SK-N-SH (cell line): ENCODE results near the gene GUCY1A1. TPM values are rescaled to one million over a fixed set of nuclear protein-coding genes. Genes with fewer than 3 reads are reported as not detected.

Experiments
- CTCF ChIA-PET: fragments of 300-600, 350-600 bp; formaldehyde crosslinking; extraction: SDS; loops from one replicate; lab custom pipeline; 2021; lab: Yijun Ruan, JAX
- POLR2A ChIA-PET: fragments of 350-600 bp; sonication (Branson Sonifier 250); formaldehyde crosslinking; extraction: SDS; loops from one replicate; lab custom pipeline; 2020; ENCODE audit warnings: antibody characterized with exemption, inconsistent platforms; lab: Yijun Ruan, JAX
- DNase-seq: peaks from one replicate; pipeline ENCODE4 v3.0.0; 2012
- H2AFZ ChIP-seq: fragments of 200-600 bp; sonication (generic); 2 replicates; pipeline ENCODE4 v1.8.1; 2016; ENCODE audit warnings: antibody characterized with exemption, mild to moderate bottlenecking, low read depth
- H3F3A ChIP-seq: fragments of 200-600 bp; sonication (generic); replicated peaks from 2 replicates; pipeline ENCODE3; 2016; ENCODE audit warnings: antibody characterized with exemption, mild to moderate bottlenecking; ENCODE audit not compliant: insufficient read depth
- H3K27ac ChIP-seq, 2 experiments: fragments of 200-500 bp in 1 of 2; fragments of 200-600 bp in 1 of 2; sonication (Bioruptor generic) in 1 of 2; sonication (generic), shearing (Covaris generic) in 1 of 2; 2 replicates each; pipeline versions ENCODE4 v1.5.1 to v1.6.1; 2014 to 2016; ENCODE audit warnings: low read depth in 2 of 2, inconsistent platforms in 1 of 2, low read length in 1 of 2, mild to moderate bottlenecking in 1 of 2, mixed read lengths in 1 of 2
- H3K27me3 ChIP-seq: fragments of 200-600 bp; sonication (generic), shearing (Covaris generic); 2 replicates; pipeline ENCODE4 v1.6.1; 2016; ENCODE audit warnings: mixed run types; ENCODE audit not compliant: insufficient read depth
- H3K36me3 ChIP-seq, 2 experiments: fragments of 200-500 bp in 1 of 2; fragments of 200-600 bp in 1 of 2; sonication (Bioruptor generic) in 1 of 2; sonication (generic) in 1 of 2; replicated peaks in 1 of 2; 2 replicates each; pipeline versions ENCODE3 to v1.5.1; 2014 to 2016; ENCODE audit warnings: low read length in 1 of 2, mild to moderate bottlenecking in 1 of 2; ENCODE audit not compliant: insufficient read depth in 2 of 2, control insufficient read depth in 1 of 2
- H3K4me1 ChIP-seq, 2 experiments: fragments of 200-500 bp in 1 of 2; fragments of 200-600 bp in 1 of 2; sonication (Bioruptor generic) in 1 of 2; sonication (generic), shearing (Covaris generic) in 1 of 2; 2 replicates each; pipeline versions ENCODE4 v1.5.1 to v1.6.1; 2014 to 2016; ENCODE audit warnings: low read depth in 1 of 2, low read length in 1 of 2, mixed run types in 1 of 2; ENCODE audit not compliant: insufficient read depth in 2 of 2, control insufficient read depth in 1 of 2
- H3K4me2 ChIP-seq: fragments of 200-600 bp; sonication (generic), shearing (Covaris generic); 2 replicates; pipeline ENCODE4 v1.6.1; 2017; ENCODE audit warnings: mixed run types
- H3K4me3 ChIP-seq, 2 experiments: fragments of 200-500 bp in 1 of 2; fragments of 200-600 bp in 1 of 2; sonication (Bioruptor generic) in 1 of 2; sonication (generic), shearing (Covaris generic) in 1 of 2; 2 replicates each; pipeline versions ENCODE4 v1.5.1 to v1.8.1; 2014 to 2016; ENCODE audit warnings: low read depth in 2 of 2, inconsistent platforms in 1 of 2, low read length in 1 of 2, mild to moderate bottlenecking in 1 of 2, mixed read lengths in 1 of 2, moderate library complexity in 1 of 2
- H3K79me2 ChIP-seq: fragments of 200-600 bp; sonication (generic); 2 replicates; pipeline ENCODE4 v1.8.1; 2017; ENCODE audit warnings: mild to moderate bottlenecking; ENCODE audit not compliant: insufficient read depth
- H3K9ac ChIP-seq: fragments of 200-600 bp; sonication (generic); 2 replicates; pipeline ENCODE4 v1.6.1; 2017; ENCODE audit warnings: mixed run types
- H3K9me2 ChIP-seq: fragments of 200-600 bp; sonication (generic); 2 replicates; pipeline ENCODE4 v1.6.1; 2017; ENCODE audit warnings: mixed run types
- H3K9me3 ChIP-seq: fragments of 200-600 bp; sonication (generic); 2 replicates; pipeline ENCODE4 v1.6.1; 2017; ENCODE audit warnings: mixed run types, mild to moderate bottlenecking, moderate library complexity
- H4K20me1 ChIP-seq: fragments of 200-600 bp; sonication (generic); 2 replicates; pipeline ENCODE4 v1.6.1; 2017; ENCODE audit warnings: mild to moderate bottlenecking, mixed run types; ENCODE audit not compliant: insufficient read depth
- CHD2 ChIP-seq: fragments of 150-350 bp; IDR thresholded peaks from 2 replicates; pipeline ENCODE4 v1.6.1; 2018; ENCODE audit warnings: low read length; ENCODE audit not compliant: partially characterized antibody
- ELF1 ChIP-seq: IDR thresholded peaks from 2 replicates; pipeline ENCODE4 v1.4.0; 2012
- GABPA ChIP-seq: IDR thresholded peaks from 2 replicates; pipeline ENCODE4 v1.4.0; 2012; ENCODE audit warnings: low read depth, mild to moderate bottlenecking
- GATA2 ChIP-seq: sonication (generic); formaldehyde crosslinking; IDR thresholded peaks from 2 replicates; pipeline ENCODE4 v1.5.0; 2020; ENCODE audit warnings: mild to moderate bottlenecking, missing genetic modification reagents
- IRF3 ChIP-seq: fragments of 150-350 bp; IDR thresholded peaks from 2 replicates; pipeline ENCODE4 v1.6.1; 2016; ENCODE audit warnings: mild to moderate bottlenecking, low read depth, low read length
- JUND ChIP-seq: IDR thresholded peaks from 2 replicates; pipeline ENCODE4 v1.4.0; 2012
- MAX ChIP-seq: IDR thresholded peaks from 2 replicates; pipeline ENCODE4 v1.4.0; 2012; ENCODE audit warnings: low read depth
- RCOR1 ChIP-seq: fragments of 150-350 bp; IDR thresholded peaks from 2 replicates; pipeline ENCODE4 v1.6.1; 2017; ENCODE audit warnings: antibody characterized with exemption, low read length
- RXRA ChIP-seq: IDR thresholded peaks from 2 replicates; pipeline ENCODE4 v1.4.0; 2012; ENCODE audit warnings: low read depth, mild to moderate bottlenecking, borderline replicate concordance
- SMC3 ChIP-seq: IDR thresholded peaks from 2 replicates; pipeline ENCODE4 v1.6.1; 2012; ENCODE audit warnings: low read depth, low read length, improper control_type of control experiment
- TCF12 ChIP-seq: IDR thresholded peaks from 2 replicates; pipeline ENCODE4 v1.4.0; 2012
- YY1 ChIP-seq: IDR thresholded peaks from 2 replicates; pipeline ENCODE4 v1.4.0; 2012; ENCODE audit warnings: low read depth, mild to moderate bottlenecking
- WGBS: methylation state at CpG from one replicate; pipeline ENCODE4 v1.1.6; 2017; ENCODE audit warnings: low lambda C conversion rate; 5-methylcytosine and 5-hydroxymethylcytosine counted together
- polyA plus RNA-seq, 3 experiments: library from polyadenylated mRNA; depleted of rRNA; stranded (reverse); fragments of >200 nt; gene quantifications; 2 replicates each; pipeline ENCODE4 v1.2.3, GENCODE V29; 2012
- TF ChIP-seq, protein P1 (sequence below): fragments of 200-600 bp; sonication (generic); IDR thresholded peaks from 2 replicates; pipeline ENCODE4 v1.6.1; 2017; ENCODE audit warnings: antibody characterized with exemption, mild to moderate bottlenecking, moderate library complexity
- TF ChIP-seq, protein P2 (sequence below): IDR thresholded peaks from 2 replicates; pipeline ENCODE4 v1.4.0; 2012; ENCODE audit warnings: low read depth, borderline replicate concordance
- TF ChIP-seq, protein P3 (sequence below): IDR thresholded peaks from 2 replicates; pipeline ENCODE4 v1.6.1; 2012; ENCODE audit warnings: mild to moderate bottlenecking, low read depth, low read length, moderate library complexity

GUCY1A1 gene
- polyA plus RNA-seq, 1 of the 3 experiments (the other 2 are of a cell fraction) = 0.03 TPM

DNA sequence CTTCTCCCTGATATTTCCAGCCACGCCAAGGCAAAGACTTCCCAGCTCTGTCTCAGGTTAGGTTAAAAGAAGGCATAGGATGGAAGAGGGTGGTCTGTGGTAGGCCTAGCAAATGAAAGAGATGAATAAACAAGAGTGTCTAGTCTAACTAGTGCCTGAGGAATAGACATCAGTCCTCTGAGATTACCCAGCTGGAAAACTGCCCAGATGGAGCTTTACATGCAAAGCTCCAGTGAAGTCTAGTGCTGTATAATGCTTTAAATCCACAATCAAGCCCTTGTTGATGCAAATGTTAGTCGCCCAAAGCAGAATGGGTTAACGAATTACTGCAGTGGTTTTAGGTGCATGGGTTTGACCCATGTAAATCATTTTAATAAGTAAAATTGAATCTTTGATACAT lies 67.4 kb downstream of the GUCY1A1 start:
- Histone ChIP-seq H3K4me3 (no peak overlapping the region), H3K9me3 (no peaks in the 10 kb centered on the region), H4K20me1 (no peaks in the 10 kb centered on the region), H3K79me2 (no peaks in the 10 kb centered on the region), H3K9ac (no peak overlapping the region), H3K4me2 (no peak overlapping the region), H3K4me1 (no peaks in the 10 kb centered on the region; a peak in 1 of 4 replicates), H3K27ac (no peak overlapping the region), H2AFZ (no peak overlapping the region), H3K9me2 (no peaks in the 10 kb centered on the region), H3F3A (no peaks in the 10 kb centered on the region), H3K27me3 (no peaks in the 10 kb centered on the region), H3K36me3 (no peaks in the 10 kb centered on the region)
- 50% methylated on average over 3 of the region's 3 CpGs for WGBS
- ChIA-PET CTCF (no interaction called here), POLR2A (no interaction called here)
- no peak for DNase-seq
- TF ChIP-seq JUND = no peak
- TF ChIP-seq IRF3 = no peak
- no peak for TF ChIP-seq ELF1
- TF ChIP-seq, protein P1, sequence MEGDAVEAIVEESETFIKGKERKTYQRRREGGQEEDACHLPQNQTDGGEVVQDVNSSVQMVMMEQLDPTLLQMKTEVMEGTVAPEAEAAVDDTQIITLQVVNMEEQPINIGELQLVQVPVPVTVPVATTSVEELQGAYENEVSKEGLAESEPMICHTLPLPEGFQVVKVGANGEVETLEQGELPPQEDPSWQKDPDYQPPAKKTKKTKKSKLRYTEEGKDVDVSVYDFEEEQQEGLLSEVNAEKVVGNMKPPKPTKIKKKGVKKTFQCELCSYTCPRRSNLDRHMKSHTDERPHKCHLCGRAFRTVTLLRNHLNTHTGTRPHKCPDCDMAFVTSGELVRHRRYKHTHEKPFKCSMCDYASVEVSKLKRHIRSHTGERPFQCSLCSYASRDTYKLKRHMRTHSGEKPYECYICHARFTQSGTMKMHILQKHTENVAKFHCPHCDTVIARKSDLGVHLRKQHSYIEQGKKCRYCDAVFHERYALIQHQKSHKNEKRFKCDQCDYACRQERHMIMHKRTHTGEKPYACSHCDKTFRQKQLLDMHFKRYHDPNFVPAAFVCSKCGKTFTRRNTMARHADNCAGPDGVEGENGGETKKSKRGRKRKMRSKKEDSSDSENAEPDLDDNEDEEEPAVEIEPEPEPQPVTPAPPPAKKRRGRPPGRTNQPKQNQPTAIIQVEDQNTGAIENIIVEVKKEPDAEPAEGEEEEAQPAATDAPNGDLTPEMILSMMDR = no peak
- TF ChIP-seq RXRA = no peak
- no peak for TF ChIP-seq TCF12
- no peak for TF ChIP-seq YY1
- no peak for TF ChIP-seq SMC3
- TF ChIP-seq GATA2 (CRISPR knock-in tag) = no peak
- TF ChIP-seq RCOR1 = no peak
- no peak for TF ChIP-seq CHD2
- TF ChIP-seq, protein P2, sequence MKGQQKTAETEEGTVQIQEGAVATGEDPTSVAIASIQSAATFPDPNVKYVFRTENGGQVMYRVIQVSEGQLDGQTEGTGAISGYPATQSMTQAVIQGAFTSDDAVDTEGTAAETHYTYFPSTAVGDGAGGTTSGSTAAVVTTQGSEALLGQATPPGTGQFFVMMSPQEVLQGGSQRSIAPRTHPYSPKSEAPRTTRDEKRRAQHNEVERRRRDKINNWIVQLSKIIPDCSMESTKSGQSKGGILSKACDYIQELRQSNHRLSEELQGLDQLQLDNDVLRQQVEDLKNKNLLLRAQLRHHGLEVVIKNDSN = no peak
- TF ChIP-seq MAX = no peak

- no peaks in the 10 kb centered on the region for H3K9me3 ChIP-seq
- no peak overlapping the region for H3K27ac ChIP-seq
- no peak overlapping the region for H3K9ac ChIP-seq
- DNase-seq = no peak
- no peaks in the 10 kb centered on the region; a peak in 1 of 4 replicates for H3K4me1 ChIP-seq
- no peaks in the 10 kb centered on the region for H3K27me3 ChIP-seq
- no peak overlapping the region for H3K4me3 ChIP-seq
- POLR2A ChIA-PET = no interaction called here
- CTCF ChIA-PET = interaction anchor here (1.5 kb wide), 1 partner anchor 12 kb away, joined by 6 read pairs; no protein-coding TSS in a partner anchor
- H3K36me3 ChIP-seq = no peaks in the 10 kb centered on the region
- H3K79me2 ChIP-seq = no peaks in the 10 kb centered on the region
- no peak overlapping the region for H3K4me2 ChIP-seq
- no peaks in the 10 kb centered on the region for H4K20me1 ChIP-seq
- WGBS = 12% methylated on average over 1 of the region's 1 CpG
- no peaks in the 10 kb centered on the region for H3F3A ChIP-seq
- no peaks in the 10 kb centered on the region for H3K9me2 ChIP-seq
- no peak overlapping the region for H2AFZ ChIP-seq
- TF ChIP-seq SMC3 = no peak
- TF ChIP-seq IRF3 = no peak
- TF ChIP-seq, protein P2 = no peak
- no peak for TF ChIP-seq GABPA
- TF ChIP-seq YY1 = no peak
- TF ChIP-seq, protein P3, sequence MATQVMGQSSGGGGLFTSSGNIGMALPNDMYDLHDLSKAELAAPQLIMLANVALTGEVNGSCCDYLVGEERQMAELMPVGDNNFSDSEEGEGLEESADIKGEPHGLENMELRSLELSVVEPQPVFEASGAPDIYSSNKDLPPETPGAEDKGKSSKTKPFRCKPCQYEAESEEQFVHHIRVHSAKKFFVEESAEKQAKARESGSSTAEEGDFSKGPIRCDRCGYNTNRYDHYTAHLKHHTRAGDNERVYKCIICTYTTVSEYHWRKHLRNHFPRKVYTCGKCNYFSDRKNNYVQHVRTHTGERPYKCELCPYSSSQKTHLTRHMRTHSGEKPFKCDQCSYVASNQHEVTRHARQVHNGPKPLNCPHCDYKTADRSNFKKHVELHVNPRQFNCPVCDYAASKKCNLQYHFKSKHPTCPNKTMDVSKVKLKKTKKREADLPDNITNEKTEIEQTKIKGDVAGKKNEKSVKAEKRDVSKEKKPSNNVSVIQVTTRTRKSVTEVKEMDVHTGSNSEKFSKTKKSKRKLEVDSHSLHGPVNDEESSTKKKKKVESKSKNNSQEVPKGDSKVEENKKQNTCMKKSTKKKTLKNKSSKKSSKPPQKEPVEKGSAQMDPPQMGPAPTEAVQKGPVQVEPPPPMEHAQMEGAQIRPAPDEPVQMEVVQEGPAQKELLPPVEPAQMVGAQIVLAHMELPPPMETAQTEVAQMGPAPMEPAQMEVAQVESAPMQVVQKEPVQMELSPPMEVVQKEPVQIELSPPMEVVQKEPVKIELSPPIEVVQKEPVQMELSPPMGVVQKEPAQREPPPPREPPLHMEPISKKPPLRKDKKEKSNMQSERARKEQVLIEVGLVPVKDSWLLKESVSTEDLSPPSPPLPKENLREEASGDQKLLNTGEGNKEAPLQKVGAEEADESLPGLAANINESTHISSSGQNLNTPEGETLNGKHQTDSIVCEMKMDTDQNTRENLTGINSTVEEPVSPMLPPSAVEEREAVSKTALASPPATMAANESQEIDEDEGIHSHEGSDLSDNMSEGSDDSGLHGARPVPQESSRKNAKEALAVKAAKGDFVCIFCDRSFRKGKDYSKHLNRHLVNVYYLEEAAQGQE = no peak
- TF ChIP-seq, protein P1 = no peak
These were observed 68.3 kb downstream of the GUCY1A1 start for GRCh38 chr4:155734951-155735350.
